GM18507 (cell line): ENCODE results near the gene NR0B1.

Experiments
- DNase-seq: peaks from one replicate; pipeline ENCODE4 v3.0.0; 2011; ENCODE audit warnings: low read depth; ENCODE audit not compliant: insufficient read length; ENCODE audit errors: extremely low spot score
- FAIRE-seq: peaks from 2 replicates; lab custom pipeline; 2011; peaks lifted over from hg19 to GRCh38; lab: Jason Lieb, UNC

Gene NR0B1

GRCh38 chrX:30309139-30309571 is at the start of gene NR0B1:
Gene NR0B1, minus strand, starts transcription at chrX:30309390. Its CDS starts 27 bp downstream, at chrX:30309363.
- FAIRE-seq (no peak), DNase-seq (no peak)

GRCh38 chrX:30349946-30350345 is 40.8 kb upstream of the NR0B1 start:
- FAIRE-seq: no peak
- DNase-seq: no peak

- no peak for FAIRE-seq
- DNase-seq: no peak
Measured at GRCh38 chrX:30343206-30343605, 34.0 kb upstream of the NR0B1 start.

GRCh38 chrX:30340753-30341152 is 31.6 kb upstream of the NR0B1 start:
- DNase-seq (no peak), FAIRE-seq (no peak)

GRCh38 chrX:30327762-30328161 is 18.6 kb upstream of the NR0B1 start:
- no peak for FAIRE-seq
- no peak for DNase-seq

GRCh38 chrX:30317308-30317707 is 8.1 kb upstream of the NR0B1 start:
- DNase-seq: no peak
- FAIRE-seq: no peak

- no peak for FAIRE-seq
Measured at GRCh38 chrX:30313322-30313721, 4.1 kb upstream of the NR0B1 start.

GRCh38 chrX:30312858-30313257 is 3.7 kb upstream of the NR0B1 start:
- FAIRE-seq (peak; percentile 59), DNase-seq (no peak)

More at GRCh38 chrX:30313322-30313721, 4.1 kb upstream of the NR0B1 start:
- no peak for DNase-seq

- FAIRE-seq (no peak), DNase-seq (no peak)
Measured at GRCh38 chrX:30310429-30311206, 1.4 kb upstream of the NR0B1 start.

- FAIRE-seq (no peak), DNase-seq (no peak)
Measured at GRCh38 chrX:30308263-30309138, 689 bp downstream of the NR0B1 start.

GRCh38 chrX:30307466-30307865 is 1.7 kb downstream of the NR0B1 start:
- no peak for FAIRE-seq
- no peak for DNase-seq

GRCh38 chrX:30304866-30305265 is 4.3 kb downstream of the NR0B1 start:
- no peak for DNase-seq
- no peak for FAIRE-seq

- FAIRE-seq (no peak), DNase-seq (no peak)
Measured at GRCh38 chrX:30302956-30303355, 6.2 kb downstream of the NR0B1 start.

- FAIRE-seq (no peak), DNase-seq (no peak)
Measured at GRCh38 chrX:30301963-30302362, 7.2 kb downstream of the NR0B1 start.

GRCh38 chrX:30301208-30301607 is 8.0 kb downstream of the NR0B1 start:
- DNase-seq: no peak

GRCh38 chrX:30296408-30297254 is 12.6 kb downstream of the NR0B1 start:
- DNase-seq (no peak), FAIRE-seq (no peak)

More at GRCh38 chrX:30301208-30301607, 8.0 kb downstream of the NR0B1 start:
- FAIRE-seq: no peak

GRCh38 chrX:30283456-30284200 is 25.6 kb downstream of the NR0B1 start:
- no peak for FAIRE-seq

GRCh38 chrX:30282527-30282926 is 26.7 kb downstream of the NR0B1 start:
- DNase-seq: no peak
- no peak for FAIRE-seq

More at GRCh38 chrX:30283456-30284200, 25.6 kb downstream of the NR0B1 start:
- DNase-seq: no peak

- no peak for DNase-seq
- no peak for FAIRE-seq
Measured at GRCh38 chrX:30280428-30280827, 28.8 kb downstream of the NR0B1 start.
